Sigmoid colon (tissue), 7 donors: ENCODE data around the gene SCTR. TPM values are rescaled to one million over a fixed set of nuclear protein-coding genes. Genes with fewer than 3 reads are reported as not detected.

Experiments
- DNase-seq: peaks from one replicate; pipeline ENCODE4 v3.0.0-alpha.2; 2019
- H3K27ac ChIP-seq, 4 donors: fragments of 200-600 bp; sonication (generic); one replicate each; pipeline ENCODE4 v1.5.1; 2016 to 2019; ENCODE audit warnings: mild to moderate bottlenecking in 1 of 4
- H3K27me3 ChIP-seq, 3 donors: fragments of 200-600 bp; sonication (generic); one replicate each; pipeline ENCODE4 v1.5.1; 2019; ENCODE audit warnings: mild to moderate bottlenecking in 1 of 3
- H3K36me3 ChIP-seq, 4 donors: fragments of 200-600 bp; sonication (generic); one replicate each; pipeline ENCODE4 v1.5.1; 2016 to 2019
- H3K4me1 ChIP-seq, 4 donors: fragments of 200-600 bp; sonication (generic); one replicate each; pipeline ENCODE4 v1.5.1; 2017 to 2019
- H3K4me3 ChIP-seq, 4 donors: fragments of 200-600 bp; sonication (generic); one replicate each; pipeline ENCODE4 v1.5.1; 2017 to 2019; ENCODE audit warnings: mild to moderate bottlenecking in 2 of 4, moderate library complexity in 1 of 4
- H3K9me3 ChIP-seq, 4 donors: fragments of 200-600 bp in 3 of 4; sonication (generic) in 3 of 4; one replicate each; pipeline versions ENCODE4 v1.5.1 to v1.6.1; 2013 to 2019
- EP300 ChIP-seq, 4 donors: sonication (generic); formaldehyde crosslinking; IDR thresholded peaks; one replicate each; pipeline ENCODE4 v1.6.1; 2017; ENCODE audit warnings: antibody characterized with exemption in 4 of 4
- POLR2A ChIP-seq, 2 donors: fragments of 450-650 bp; IDR thresholded peaks; one replicate each; pipeline ENCODE4 v1.6.1; 2016; ENCODE audit warnings: antibody characterized with exemption in 2 of 2, mild to moderate bottlenecking in 2 of 2, moderate library complexity in 2 of 2
- POLR2AphosphoS5 ChIP-seq, 4 donors: sonication (generic); formaldehyde crosslinking; IDR thresholded peaks; one replicate each; pipeline ENCODE4 v1.6.1; 2017; ENCODE audit warnings: antibody characterized with exemption in 4 of 4
- WGBS, 2 donors: extraction: QIAGEN DNeasy Blood & Tissue Kit; methylation state at CpG; one replicate each; pipeline ENCODE4 v1.1.7; 2013; 5-methylcytosine and 5-hydroxymethylcytosine counted together
- intact Hi-C: fragments of 100-400 bp; cut with DNase I; formaldehyde crosslinking; loops from one replicate; pipeline ENCODE4 v1.15.1; 2023
- polyA plus RNA-seq, 3 donors: library from polyadenylated mRNA; stranded (reverse); fragments of 200-250 nt; gene quantifications; one replicate each; pipeline ENCODE4 v1.2.3, GENCODE V29; 2013
- total RNA-seq, 4 donors: library from RNA; depleted of rRNA; stranded (reverse); fragments of >200 nt; gene quantifications; one replicate each; pipeline ENCODE4 v1.1.0, GENCODE V29; 2016
- TF ChIP-seq, protein P1 (sequence below), 4 experiments: fragments of 450-650 bp in 3 of 4; fragments of 200-600 bp in 1 of 4; IDR thresholded peaks; one replicate each; pipeline ENCODE4 v1.5.1; 2016 to 2019; ENCODE audit warnings: antibody characterized with exemption in 4 of 4, mild to moderate bottlenecking in 3 of 4, moderate library complexity in 2 of 4
- donor health status: healthy with polysubstance abuse.
- donor health status: Bipolar disorder and iron deficiency.
- donor health status: healthy.

SCTR gene
- total and polyA plus RNA-seq, 7 donors = 0.16 TPM; not detected in 6

DNA sequence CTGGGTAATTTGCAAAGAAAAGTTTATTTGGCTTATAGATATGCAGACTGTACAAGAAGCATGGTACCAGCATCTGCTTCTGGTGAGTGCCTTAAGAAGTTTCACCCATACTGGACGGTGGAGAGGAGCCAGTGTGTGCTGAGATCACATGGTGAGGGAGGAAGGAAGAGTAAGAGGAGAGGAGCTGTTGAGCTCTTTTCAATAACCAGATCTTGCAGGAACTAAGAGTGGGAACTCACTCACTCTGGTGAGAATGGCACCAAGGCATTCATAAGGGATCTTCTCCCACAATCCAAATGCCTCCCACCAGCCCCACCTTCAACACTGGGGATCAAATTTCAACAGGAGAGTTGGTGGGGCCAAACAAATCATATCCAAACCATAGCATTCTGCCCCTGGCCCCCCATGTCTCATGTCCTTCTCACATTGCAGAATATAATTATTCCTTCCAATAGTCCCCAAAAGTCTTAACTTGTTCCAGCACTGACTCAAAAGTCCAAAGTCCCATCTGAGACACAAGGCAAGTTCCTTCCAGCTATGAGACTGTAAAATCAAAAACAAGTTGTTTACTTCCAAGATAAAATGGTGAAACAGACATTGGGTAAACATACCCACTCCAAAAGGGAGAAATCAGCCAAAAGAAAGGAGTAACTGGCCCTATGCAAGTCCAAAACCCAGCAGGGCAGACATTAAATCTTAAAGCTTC is 104.3 kb downstream of the SCTR start:
- intact Hi-C loops = no loop called here
- DNase-seq = no peak
- H3K4me1 ChIP-seq = no peaks in the 10 kb centered on the region
- no peak overlapping the region for H3K27ac ChIP-seq
- peaks cover 0 to 5% (median 0%) of the 10 kb centered on the region in 4 donors for H3K9me3 ChIP-seq
- 73 to 82% methylated on average over 1 of the region's 1 CpG for WGBS, 2 donors
- no peak overlapping the region for H3K4me3 ChIP-seq
- H3K36me3 ChIP-seq = no peaks in the 10 kb centered on the region
- H3K27me3 ChIP-seq = no peaks in the 10 kb centered on the region
- no peak for TF ChIP-seq EP300 (IDR thresholded peaks at IDR 0.05)
- no peak for TF ChIP-seq POLR2AphosphoS5 (IDR thresholded peaks at IDR 0.05)
- no peak for TF ChIP-seq POLR2A (IDR thresholded peaks at IDR 0.05)
- TF ChIP-seq, protein P1, sequence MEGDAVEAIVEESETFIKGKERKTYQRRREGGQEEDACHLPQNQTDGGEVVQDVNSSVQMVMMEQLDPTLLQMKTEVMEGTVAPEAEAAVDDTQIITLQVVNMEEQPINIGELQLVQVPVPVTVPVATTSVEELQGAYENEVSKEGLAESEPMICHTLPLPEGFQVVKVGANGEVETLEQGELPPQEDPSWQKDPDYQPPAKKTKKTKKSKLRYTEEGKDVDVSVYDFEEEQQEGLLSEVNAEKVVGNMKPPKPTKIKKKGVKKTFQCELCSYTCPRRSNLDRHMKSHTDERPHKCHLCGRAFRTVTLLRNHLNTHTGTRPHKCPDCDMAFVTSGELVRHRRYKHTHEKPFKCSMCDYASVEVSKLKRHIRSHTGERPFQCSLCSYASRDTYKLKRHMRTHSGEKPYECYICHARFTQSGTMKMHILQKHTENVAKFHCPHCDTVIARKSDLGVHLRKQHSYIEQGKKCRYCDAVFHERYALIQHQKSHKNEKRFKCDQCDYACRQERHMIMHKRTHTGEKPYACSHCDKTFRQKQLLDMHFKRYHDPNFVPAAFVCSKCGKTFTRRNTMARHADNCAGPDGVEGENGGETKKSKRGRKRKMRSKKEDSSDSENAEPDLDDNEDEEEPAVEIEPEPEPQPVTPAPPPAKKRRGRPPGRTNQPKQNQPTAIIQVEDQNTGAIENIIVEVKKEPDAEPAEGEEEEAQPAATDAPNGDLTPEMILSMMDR (IDR thresholded peaks at IDR 0.05) = no peak

DNA sequence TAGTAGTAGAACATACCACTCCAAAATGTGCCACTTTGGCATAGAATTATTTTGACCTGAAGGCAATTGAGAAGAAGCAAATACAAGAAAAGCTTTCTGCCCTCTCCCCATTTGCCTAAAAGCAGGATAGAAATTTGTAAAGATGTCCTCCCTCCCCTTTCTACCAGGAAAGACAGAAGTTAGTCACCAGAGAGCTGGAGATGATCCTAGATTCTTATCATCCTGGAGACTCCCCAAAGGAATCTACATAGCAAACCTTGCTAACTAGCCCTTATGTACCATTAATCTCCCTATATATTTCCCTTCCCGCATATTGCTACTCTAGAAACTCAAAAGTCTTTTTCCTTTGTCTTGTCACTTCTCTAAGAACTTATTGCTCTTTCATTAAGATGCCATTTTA is 105.2 kb downstream of the SCTR start:
- no peak for DNase-seq
- H3K36me3 ChIP-seq = no peaks in the 10 kb centered on the region
- TF ChIP-seq EP300 (IDR thresholded peaks at IDR 0.05) = no peak
- no peak for TF ChIP-seq POLR2AphosphoS5 (IDR thresholded peaks at IDR 0.05)
- TF ChIP-seq POLR2A (IDR thresholded peaks at IDR 0.05) = no peak
- TF ChIP-seq, protein P1 (IDR thresholded peaks at IDR 0.05) = no peak
- peaks cover 0 to 5% (median 0%) of the 10 kb centered on the region in 4 donors for H3K9me3 ChIP-seq
- no peaks in the 10 kb centered on the region for H3K27me3 ChIP-seq
- no peak overlapping the region for H3K27ac ChIP-seq
- no peak overlapping the region for H3K4me3 ChIP-seq
- intact Hi-C loops = no loop called here
- WGBS, 2 donors = 95 to 97% methylated on average over 1 of the region's 1 CpG
- H3K4me1 ChIP-seq = no peaks in the 10 kb centered on the region

DNA sequence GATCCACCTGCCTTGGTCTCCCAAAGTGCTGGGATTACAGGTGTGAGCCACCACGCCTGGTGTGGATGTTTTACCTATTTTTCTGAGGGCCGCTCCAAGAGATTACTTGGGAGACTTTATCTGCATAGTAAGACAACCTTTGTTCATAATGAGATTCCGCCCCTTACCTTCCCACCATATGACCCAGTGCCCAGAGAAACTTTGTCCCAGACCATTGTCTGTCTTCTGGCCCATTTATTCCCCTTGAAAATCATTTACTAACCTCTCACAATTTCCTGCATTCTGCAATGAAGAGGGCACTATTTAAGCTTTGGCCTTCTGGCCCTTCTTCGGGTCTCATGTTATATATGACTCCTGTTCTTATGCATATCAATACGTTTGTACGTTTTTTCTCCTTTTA is 106.4 kb downstream of the SCTR start:
- H3K4me1 ChIP-seq = no peaks in the 10 kb centered on the region
- H3K27ac ChIP-seq = no peak overlapping the region
- TF ChIP-seq POLR2AphosphoS5 (IDR thresholded peaks at IDR 0.05) (no peak), POLR2A (IDR thresholded peaks at IDR 0.05) (no peak), EP300 (IDR thresholded peaks at IDR 0.05) (no peak)
- TF ChIP-seq, protein P1 (IDR thresholded peaks at IDR 0.05) = no peak
- H3K27me3 ChIP-seq = no peaks in the 10 kb centered on the region
- DNase-seq = no peak
- H3K4me3 ChIP-seq = no peak overlapping the region
- peaks cover 0 to 5% (median 0%) of the 10 kb centered on the region in 4 donors for H3K9me3 ChIP-seq
- H3K36me3 ChIP-seq = no peaks in the 10 kb centered on the region
- WGBS, 2 donors = 71 to 90% methylated on average over 6 of the region's 6 CpGs
- intact Hi-C loops = no loop called here

DNA sequence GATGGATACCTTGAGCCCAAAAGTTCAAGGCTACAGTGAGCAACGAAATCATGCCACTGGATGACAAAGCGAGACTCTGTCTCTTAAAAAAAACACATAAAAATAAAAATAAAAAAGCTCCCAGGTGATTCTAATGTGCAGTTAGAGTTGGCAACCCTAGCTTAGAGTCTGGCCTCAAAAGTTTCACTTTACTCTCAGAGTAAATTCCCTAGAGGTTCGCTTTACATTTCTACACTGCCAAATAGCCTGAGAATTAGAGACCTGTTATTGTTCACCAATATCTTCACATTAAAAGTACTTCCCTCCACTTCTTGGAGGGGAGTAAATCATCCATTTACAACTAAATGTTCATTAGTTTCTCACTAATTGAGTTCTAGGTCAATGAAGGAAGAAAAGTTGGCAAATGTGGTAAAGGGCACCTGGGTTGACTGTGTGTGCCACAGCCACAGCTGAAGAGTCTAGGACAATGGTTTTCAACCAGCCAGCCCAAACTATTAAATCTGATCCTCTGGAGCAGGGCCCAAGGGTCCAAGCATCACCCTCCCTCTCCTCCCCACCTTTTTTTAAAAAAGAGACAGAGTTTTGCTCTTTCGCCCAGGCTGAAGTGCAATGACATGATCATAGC is 107.9 kb downstream of the SCTR start:
- DNase-seq = no peak
- Histone ChIP-seq H3K27me3 (peaks cover 0 to 5% (median 0%) of the 10 kb centered on the region in 3 donors), H3K9me3 (peaks cover 0 to 5% (median 0%) of the 10 kb centered on the region in 4 donors), H3K4me1 (no peaks in the 10 kb centered on the region), H3K27ac (no peak overlapping the region), H3K36me3 (no peaks in the 10 kb centered on the region), H3K4me3 (no peak overlapping the region)
- TF ChIP-seq POLR2AphosphoS5 (IDR thresholded peaks at IDR 0.05) (no peak), EP300 (IDR thresholded peaks at IDR 0.05) (no peak), POLR2A (IDR thresholded peaks at IDR 0.05) (no peak)
- TF ChIP-seq, protein P1 (IDR thresholded peaks at IDR 0.05) = no peak
- intact Hi-C loops = no loop called here
- WGBS, 2 donors = 89 to 91% methylated on average over 4 of the region's 4 CpGs
